ENCODE measurements around the gene TCF4.
A peak's percentile ranks its signal among the peaks of the same experiment; 100 is the strongest.

Gene TCF4

DNA sequence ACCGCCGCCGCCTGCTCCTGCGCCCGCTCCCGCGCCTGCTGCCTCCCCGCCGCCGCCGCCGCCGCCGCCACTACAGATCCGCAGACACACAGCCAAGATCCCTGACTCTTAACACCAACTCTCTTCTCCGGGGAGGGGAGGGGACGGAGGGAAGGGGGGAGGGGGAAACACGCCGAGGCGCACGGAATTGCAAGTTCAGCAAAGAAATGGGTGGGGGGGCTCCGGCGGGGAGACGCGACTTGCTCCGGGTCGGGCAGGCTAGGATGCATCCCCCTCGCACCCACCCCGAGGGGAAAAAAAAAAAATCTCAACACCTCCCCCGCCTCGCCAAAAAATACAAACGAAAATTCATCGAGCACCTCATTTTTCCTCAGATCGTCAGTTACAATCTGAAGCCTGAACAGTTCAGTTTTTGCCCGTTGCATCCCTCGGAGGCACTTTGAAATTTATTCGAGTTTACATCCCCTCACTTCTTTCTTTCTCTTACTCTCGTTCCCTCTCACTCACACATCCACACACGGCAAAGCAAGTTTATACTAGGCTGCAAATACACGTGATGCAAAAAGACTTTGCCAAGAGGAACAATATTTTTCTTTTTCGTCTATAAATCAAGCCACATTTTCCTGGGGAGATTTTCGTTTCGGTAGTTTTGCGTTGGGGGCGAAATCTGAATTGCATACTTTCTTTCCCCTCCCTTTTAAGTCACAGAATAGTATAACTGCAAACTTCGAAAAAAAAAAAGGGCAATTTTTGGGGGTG, at the start of gene TCF4:
TCF4 (minus strand) TSS at position 82 of the 759 bp plus-strand sequence. CDS start 1,076 bp downstream, outside the sequence.
- peak within 1 kb of the TSS; percentile 74 for H3K4me3 Mint-ChIP-seq
- H3K36me3 Mint-ChIP-seq (ENCODE audit: low read depth): peaks cover 3% of the 10 kb centered on the region
- peak within 1 kb of the TSS; percentile 14 for H3K27ac Mint-ChIP-seq
- peaks cover 28% of the 10 kb centered on the region for H3K4me1 Mint-ChIP-seq (ENCODE audit: low read depth)
- H3K27me3 Mint-ChIP-seq: peaks cover 62% of the 10 kb centered on the region
- H3K9me3 Mint-ChIP-seq: no peaks in the 10 kb centered on the region
- DNase-seq: peak; percentile 40

DNA sequence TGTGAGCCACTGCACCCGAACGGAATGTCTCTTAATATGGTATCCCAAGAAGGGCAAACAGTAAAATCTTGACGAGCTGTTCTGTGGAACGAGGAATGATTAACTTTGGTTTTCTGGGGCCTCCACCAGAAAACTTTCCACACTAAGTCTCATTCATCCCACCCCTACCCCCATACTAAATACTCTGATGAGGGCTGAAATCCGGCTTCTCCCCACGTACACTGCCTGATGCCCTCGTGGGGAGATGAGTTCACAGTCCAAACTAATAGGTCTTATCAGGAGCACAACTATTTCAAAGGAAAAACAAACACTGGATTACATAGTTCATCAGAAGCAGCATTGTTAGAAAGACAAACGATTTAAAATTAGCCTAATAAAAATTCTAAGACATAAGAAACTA, 49.2 kb upstream of the TCF4 start:
- Mint-ChIP-seq H3K27me3 (no peaks in the 10 kb centered on the region), H3K27ac (no peak overlapping the region), H3K4me3 (no peak overlapping the region), H3K9me3 (peaks cover 24% of the 10 kb centered on the region), H3K36me3 (ENCODE audit: low read depth) (no peaks in the 10 kb centered on the region), H3K4me1 (ENCODE audit: low read depth) (no peaks in the 10 kb centered on the region)
- DNase-seq: no peak

DNA sequence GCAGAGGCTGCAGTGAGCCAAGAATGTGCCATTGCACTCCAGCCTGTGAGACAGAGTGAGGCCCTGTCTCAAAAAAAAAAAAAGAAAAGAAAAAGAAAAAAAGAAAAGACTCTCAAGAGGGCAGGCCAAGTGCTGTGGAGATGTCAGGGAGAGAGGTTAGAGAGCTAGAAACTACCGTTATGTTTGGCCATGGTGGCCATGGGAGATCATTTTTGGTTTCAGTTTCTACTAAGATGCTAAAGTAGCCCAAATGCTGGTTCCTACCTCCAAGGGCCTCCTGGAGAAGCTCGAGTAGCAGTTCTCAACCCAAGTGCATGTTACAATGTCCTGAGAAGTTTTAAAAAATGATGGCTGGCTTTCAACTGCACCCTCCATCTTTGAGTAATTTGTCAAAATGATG, 47.4 kb upstream of the TCF4 start:
- no peak for DNase-seq
- Mint-ChIP-seq H3K4me3 (no peak overlapping the region), H3K27me3 (no peaks in the 10 kb centered on the region), H3K36me3 (ENCODE audit: low read depth) (no peaks in the 10 kb centered on the region), H3K27ac (no peak overlapping the region), H3K4me1 (ENCODE audit: low read depth) (no peaks in the 10 kb centered on the region), H3K9me3 (peaks cover 11% of the 10 kb centered on the region)

DNA sequence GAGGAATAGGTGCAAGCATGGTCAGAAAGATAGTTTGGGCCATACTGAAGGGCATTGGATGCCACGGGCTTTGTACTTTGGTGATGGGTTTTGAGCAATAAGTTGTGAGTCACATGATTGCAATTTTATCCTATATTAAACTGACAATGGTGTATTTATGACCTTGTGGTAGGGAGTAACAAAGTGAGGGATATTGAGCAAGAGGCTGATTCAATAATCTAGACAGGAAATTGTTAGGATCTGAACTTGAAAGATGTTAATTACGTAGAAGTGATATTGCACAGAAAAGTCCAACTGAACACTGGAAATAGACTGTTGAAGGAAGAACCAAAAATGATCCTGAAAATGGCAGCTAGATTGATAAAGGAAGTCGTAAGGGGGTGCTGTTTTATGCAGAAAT, 46.6 kb upstream of the TCF4 start:
- no peak overlapping the region for H3K4me3 Mint-ChIP-seq
- no peak overlapping the region for H3K27ac Mint-ChIP-seq
- no peak for DNase-seq
- no peaks in the 10 kb centered on the region for H3K36me3 Mint-ChIP-seq (ENCODE audit: low read depth)
- H3K4me1 Mint-ChIP-seq (ENCODE audit: low read depth): no peaks in the 10 kb centered on the region
- H3K9me3 Mint-ChIP-seq: peaks cover 9% of the 10 kb centered on the region
- H3K27me3 Mint-ChIP-seq: no peaks in the 10 kb centered on the region

DNA sequence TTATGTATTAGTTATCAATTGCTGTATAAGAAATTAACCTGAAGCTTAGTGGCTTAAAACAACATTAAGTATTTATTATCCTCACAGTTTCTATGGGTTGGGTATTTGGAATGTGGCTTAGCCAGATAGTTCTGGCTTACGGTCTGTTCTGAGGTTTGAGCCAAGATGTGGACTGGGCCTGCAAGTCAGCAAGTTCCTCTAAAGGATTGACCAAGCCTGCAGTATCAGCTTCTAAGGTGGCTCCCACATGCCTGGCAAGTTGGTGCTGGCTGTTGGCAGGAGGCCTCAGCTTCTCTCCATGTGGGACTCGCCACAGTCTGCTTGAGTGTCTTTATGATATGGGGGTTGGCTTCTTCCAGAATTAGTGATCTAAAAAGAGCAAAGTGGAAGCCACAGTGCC, 45.0 kb upstream of the TCF4 start:
- no peaks in the 10 kb centered on the region for H3K4me1 Mint-ChIP-seq (ENCODE audit: low read depth)
- H3K27me3 Mint-ChIP-seq: no peaks in the 10 kb centered on the region
- no peak overlapping the region for H3K4me3 Mint-ChIP-seq
- peaks cover 8% of the 10 kb centered on the region for H3K9me3 Mint-ChIP-seq
- no peak for DNase-seq
- H3K27ac Mint-ChIP-seq: no peak overlapping the region
- H3K36me3 Mint-ChIP-seq (ENCODE audit: low read depth): no peaks in the 10 kb centered on the region

DNA sequence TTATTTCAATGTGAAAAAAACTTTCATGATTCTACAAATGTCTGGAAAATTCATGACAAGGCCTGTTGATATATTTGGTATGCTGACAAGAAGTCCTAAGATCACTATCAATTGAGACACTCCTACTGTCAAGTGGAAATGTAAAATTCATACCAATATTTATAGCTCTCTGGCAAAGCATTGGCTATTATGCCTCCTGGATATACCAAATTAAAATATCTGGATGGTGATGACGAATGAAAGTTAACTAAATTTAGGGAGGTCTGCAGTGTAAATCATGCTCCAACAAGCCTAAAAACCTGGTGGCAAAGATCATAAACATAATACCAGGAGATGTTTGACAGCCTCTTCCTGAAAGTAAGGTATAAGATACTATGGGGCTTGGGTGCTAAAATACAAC, 41.1 kb upstream of the TCF4 start:
- Mint-ChIP-seq H3K36me3 (ENCODE audit: low read depth) (no peaks in the 10 kb centered on the region), H3K9me3 (peaks cover 4% of the 10 kb centered on the region), H3K27ac (no peak overlapping the region), H3K27me3 (no peaks in the 10 kb centered on the region), H3K4me1 (ENCODE audit: low read depth) (no peaks in the 10 kb centered on the region), H3K4me3 (no peak overlapping the region)
- no peak for DNase-seq

DNA sequence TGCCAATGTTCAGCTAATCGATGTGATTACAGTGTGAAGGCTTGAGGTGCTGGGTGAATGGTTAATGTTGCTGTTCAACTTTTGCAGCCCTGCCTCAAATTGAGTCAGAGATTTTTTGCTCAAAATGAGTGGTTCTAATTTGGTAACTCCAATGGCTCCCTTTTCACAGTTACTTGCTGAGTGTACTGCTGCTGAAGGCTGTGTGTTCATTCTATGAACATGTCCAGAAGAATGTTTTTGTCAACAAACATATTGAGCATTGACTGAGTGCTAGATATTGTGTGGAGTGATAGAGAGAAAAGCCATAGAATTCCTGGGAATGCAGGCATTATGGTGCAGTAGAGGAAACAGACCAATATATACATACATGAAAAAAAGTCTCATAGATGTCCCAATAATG, 39.0 kb upstream of the TCF4 start:
- Mint-ChIP-seq H3K27me3 (no peaks in the 10 kb centered on the region), H3K36me3 (ENCODE audit: low read depth) (no peaks in the 10 kb centered on the region), H3K4me1 (ENCODE audit: low read depth) (no peaks in the 10 kb centered on the region), H3K27ac (no peak overlapping the region), H3K4me3 (no peak overlapping the region), H3K9me3 (peaks cover 1% of the 10 kb centered on the region)
- no peak for DNase-seq

DNA sequence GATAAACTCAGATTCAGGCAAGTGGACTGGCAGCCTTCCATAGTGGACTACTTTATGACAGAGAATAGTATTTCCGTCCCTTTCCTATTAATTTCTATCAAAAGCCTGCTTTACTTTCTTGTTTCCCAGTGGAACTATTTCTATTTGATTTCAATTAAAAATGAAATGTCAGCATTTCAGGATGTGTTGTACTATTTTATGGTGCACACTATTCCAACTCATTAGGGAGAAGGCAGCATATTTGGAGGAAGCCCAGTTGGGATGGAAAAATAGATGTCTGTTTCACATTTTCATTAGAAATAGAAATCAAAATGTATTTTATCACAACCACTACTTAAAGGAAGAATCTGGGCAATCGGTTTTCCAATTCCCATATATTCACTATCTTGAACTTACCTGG, 37.9 kb upstream of the TCF4 start:
- Mint-ChIP-seq H3K27ac (no peak overlapping the region), H3K9me3 (peaks cover 1% of the 10 kb centered on the region), H3K36me3 (ENCODE audit: low read depth) (no peaks in the 10 kb centered on the region), H3K4me3 (no peak overlapping the region), H3K27me3 (no peaks in the 10 kb centered on the region), H3K4me1 (ENCODE audit: low read depth) (no peaks in the 10 kb centered on the region)
- DNase-seq: no peak

DNA sequence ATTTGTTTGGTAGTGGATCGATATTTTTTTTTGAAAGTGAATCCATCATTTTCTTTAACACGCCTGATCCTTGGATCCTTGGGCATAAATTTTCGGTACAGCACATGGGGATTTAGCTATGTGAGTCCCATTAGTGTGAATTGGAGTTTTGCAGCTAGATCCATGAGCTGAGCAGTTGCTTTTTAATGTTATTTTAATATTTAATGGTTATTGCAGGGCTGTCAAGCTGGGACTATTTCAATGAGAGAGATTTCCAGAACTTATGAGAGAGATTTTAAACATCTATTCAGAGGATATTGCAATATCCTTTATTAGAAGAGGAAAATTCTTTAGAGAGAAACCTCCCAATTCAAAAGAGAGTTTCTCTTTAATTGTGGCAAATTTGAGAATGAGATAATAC, 35.6 kb upstream of the TCF4 start:
- Mint-ChIP-seq H3K27ac (no peak overlapping the region), H3K9me3 (peaks cover 1% of the 10 kb centered on the region), H3K36me3 (ENCODE audit: low read depth) (no peaks in the 10 kb centered on the region), H3K4me1 (ENCODE audit: low read depth) (no peaks in the 10 kb centered on the region), H3K4me3 (no peak overlapping the region), H3K27me3 (no peaks in the 10 kb centered on the region)
- no peak for DNase-seq

DNA sequence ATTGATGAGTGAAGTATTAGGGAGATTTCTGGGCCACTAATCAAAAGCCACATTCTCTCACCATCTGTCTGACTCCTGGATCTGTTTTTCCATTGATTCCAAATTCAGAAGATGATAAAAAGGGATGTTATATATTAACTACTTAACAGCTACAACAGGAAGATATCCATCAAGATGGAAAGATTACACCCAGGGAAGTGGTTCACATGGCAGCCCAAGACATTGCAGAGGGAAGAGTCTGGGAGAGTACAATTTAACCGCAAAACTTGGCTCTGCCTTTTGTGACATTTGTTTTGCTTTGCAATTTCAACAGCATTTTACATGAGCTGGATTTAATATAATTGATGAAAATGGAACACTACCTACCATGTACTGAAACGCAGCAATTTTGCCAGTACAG, 22.5 kb upstream of the TCF4 start:
- Mint-ChIP-seq H3K27ac (no peak overlapping the region), H3K27me3 (no peaks in the 10 kb centered on the region), H3K9me3 (peaks cover 4% of the 10 kb centered on the region), H3K36me3 (ENCODE audit: low read depth) (no peaks in the 10 kb centered on the region), H3K4me1 (ENCODE audit: low read depth) (no peaks in the 10 kb centered on the region), H3K4me3 (no peak overlapping the region)
- DNase-seq: no peak

DNA sequence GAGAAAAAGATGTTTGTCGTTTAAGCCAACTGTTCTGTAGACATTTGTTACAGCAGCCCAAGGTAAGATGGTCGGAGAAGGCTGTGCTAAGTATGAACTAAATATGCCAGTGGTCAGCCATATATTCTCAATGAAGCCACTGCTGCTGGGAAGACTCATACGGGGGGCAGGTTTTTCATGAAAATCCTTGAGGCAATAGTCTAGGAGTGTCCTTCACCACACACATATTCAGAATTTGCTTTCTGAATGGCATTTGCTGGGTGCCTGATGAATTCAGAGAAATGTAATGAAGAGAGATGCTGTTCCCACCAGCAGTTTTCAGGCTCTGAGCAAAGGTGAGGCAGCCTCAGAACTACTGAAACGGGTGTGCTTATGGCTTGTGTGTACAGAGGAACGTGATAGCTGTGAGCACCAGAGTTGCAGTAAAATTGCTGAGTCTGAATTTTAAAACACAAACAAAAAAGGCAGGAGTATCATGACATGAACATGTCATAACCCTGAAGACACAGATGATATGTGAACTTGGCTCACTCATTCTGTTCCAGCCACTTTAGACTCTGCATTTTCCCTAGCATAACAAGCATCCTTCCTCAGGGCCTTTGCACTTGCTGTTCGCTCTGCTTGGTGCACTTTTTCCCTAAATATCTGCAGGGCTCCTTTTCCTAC, 21.3 kb upstream of the TCF4 start:
- DNase-seq: no peak
- Mint-ChIP-seq H3K4me3 (no peak overlapping the region), H3K4me1 (ENCODE audit: low read depth) (no peaks in the 10 kb centered on the region), H3K36me3 (ENCODE audit: low read depth) (no peaks in the 10 kb centered on the region), H3K27ac (no peak overlapping the region), H3K9me3 (peaks cover 4% of the 10 kb centered on the region), H3K27me3 (no peaks in the 10 kb centered on the region)

DNA sequence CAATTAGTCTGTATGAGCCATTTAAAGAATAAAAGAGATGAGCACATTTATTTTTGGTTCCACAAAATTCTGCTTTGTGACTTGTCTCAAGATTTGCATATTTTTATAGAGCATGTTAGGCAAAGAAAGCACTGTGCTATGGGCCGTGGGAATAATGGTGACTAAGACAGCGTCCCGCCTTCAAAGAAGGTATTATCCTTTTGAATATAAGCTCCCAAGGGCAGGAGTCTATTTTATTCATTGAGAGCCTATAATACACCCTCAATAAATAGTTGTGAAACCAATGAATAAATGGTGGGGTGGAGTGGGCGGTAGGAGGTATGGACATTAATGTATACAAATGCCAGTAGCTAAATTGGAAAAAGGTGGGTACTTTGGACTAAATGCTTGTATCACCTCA, 20.5 kb upstream of the TCF4 start:
- H3K27me3 Mint-ChIP-seq: no peaks in the 10 kb centered on the region
- H3K36me3 Mint-ChIP-seq (ENCODE audit: low read depth): no peaks in the 10 kb centered on the region
- H3K27ac Mint-ChIP-seq: no peak overlapping the region
- no peak for DNase-seq
- H3K4me3 Mint-ChIP-seq: no peak overlapping the region
- H3K4me1 Mint-ChIP-seq (ENCODE audit: low read depth): no peaks in the 10 kb centered on the region
- H3K9me3 Mint-ChIP-seq: peaks cover 4% of the 10 kb centered on the region

DNA sequence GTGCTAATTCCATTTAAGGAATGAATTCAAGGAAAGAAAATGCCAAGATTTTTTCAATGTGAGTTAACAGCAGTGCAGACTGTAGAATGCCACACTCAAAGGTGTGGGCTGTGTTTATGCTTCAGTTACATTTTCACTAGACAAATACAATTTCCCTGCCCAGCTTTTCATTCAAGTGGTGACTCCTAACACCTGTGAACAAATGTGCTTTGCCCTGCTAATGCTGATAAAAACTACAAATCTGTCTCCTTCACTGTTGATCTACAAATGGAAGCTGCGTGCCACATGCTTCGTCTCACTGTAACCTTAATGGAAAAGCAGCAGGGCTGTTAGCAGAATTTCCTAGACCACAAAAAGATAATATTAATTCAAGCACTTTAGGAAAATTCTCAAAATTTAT, 19.8 kb upstream of the TCF4 start:
- no peaks in the 10 kb centered on the region for H3K27me3 Mint-ChIP-seq
- H3K9me3 Mint-ChIP-seq: no peaks in the 10 kb centered on the region
- DNase-seq: no peak
- H3K4me3 Mint-ChIP-seq: no peak overlapping the region
- H3K36me3 Mint-ChIP-seq (ENCODE audit: low read depth): no peaks in the 10 kb centered on the region
- no peaks in the 10 kb centered on the region for H3K4me1 Mint-ChIP-seq (ENCODE audit: low read depth)
- H3K27ac Mint-ChIP-seq: no peak overlapping the region

DNA sequence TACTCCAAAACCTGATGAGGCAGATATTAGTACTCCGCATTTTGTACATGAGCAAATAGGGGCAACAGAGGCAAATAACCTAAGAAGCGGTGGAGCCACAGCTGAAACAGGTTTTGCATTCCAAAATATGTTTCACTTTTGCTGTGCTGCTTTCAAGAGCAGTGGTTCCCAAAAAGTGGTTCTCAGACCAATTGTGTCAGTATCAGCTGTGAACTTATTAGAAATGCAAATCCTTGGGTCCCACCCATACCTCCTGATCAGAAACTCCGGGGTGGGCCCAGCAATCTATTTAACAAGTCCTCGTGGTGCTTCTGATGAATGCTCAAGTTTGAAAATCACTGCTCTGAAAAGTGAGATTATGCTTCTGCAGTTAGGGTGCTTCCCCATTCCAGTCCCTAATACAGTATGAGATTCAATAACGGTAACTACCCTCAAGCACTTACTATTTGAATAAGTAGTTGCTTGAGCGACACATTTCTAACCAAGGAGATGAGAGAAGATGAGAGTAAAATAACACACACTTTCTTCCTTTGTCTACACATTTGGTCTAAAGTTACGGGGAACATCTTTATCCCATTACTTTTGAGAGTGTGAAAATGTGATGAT, 17.8 kb upstream of the TCF4 start:
- DNase-seq: no peak
- no peaks in the 10 kb centered on the region for H3K9me3 Mint-ChIP-seq
- no peak overlapping the region for H3K4me3 Mint-ChIP-seq
- no peaks in the 10 kb centered on the region for H3K36me3 Mint-ChIP-seq (ENCODE audit: low read depth)
- no peaks in the 10 kb centered on the region for H3K4me1 Mint-ChIP-seq (ENCODE audit: low read depth)
- no peaks in the 10 kb centered on the region for H3K27me3 Mint-ChIP-seq
- H3K27ac Mint-ChIP-seq: no peak overlapping the region

DNA sequence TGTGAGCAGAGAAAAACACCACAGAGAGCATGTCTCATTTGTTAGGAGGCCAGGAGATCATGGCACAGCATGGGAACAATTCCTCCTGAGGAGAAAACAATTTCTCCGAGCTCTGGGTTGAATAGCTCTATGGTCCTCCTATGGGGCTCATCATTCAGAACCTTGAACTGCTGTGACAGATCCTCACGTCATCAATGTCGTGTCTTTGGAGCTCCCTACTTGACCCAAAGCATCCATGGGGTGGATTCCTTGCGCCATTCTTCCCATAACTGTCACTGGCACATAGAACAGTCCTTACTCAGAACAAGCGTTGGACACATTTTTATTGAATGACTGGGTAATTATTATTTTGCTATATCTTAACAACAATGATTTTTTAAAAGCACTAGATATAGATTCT, 15.8 kb upstream of the TCF4 start:
- H3K9me3 Mint-ChIP-seq: no peaks in the 10 kb centered on the region
- H3K27ac Mint-ChIP-seq: no peak overlapping the region
- H3K36me3 Mint-ChIP-seq (ENCODE audit: low read depth): no peaks in the 10 kb centered on the region
- DNase-seq: no peak
- H3K4me1 Mint-ChIP-seq (ENCODE audit: low read depth): no peaks in the 10 kb centered on the region
- no peaks in the 10 kb centered on the region for H3K27me3 Mint-ChIP-seq
- no peak overlapping the region for H3K4me3 Mint-ChIP-seq
